ENCODE results near the gene ZNF445. TPM values are rescaled to one million over a fixed set of nuclear protein-coding genes. Genes with fewer than 3 reads are reported as not detected.
"Not testable (repeated sequence)": the region's sequence is repeated elsewhere in the genome, so short reads cannot be mapped to it uniquely, and the experiment has no call there.

The ZNF445 gene
- total RNA-seq, 4 donors from 2014 or later, result 5.7 to 19.8 (median 7.8) TPM

- Histone ChIP-seq H3K4me1 (peaks cover 26% of the 10 kb centered on the region), H3K27me3 (no peaks in the 10 kb centered on the region), H3K36me3 (peaks cover 5% of the 10 kb centered on the region), H3K9me3 (no peaks in the 10 kb centered on the region), H3K27ac (no peak overlapping the region), H3K4me3 (no peak overlapping the region)
- TF ChIP-seq, protein P1, sequence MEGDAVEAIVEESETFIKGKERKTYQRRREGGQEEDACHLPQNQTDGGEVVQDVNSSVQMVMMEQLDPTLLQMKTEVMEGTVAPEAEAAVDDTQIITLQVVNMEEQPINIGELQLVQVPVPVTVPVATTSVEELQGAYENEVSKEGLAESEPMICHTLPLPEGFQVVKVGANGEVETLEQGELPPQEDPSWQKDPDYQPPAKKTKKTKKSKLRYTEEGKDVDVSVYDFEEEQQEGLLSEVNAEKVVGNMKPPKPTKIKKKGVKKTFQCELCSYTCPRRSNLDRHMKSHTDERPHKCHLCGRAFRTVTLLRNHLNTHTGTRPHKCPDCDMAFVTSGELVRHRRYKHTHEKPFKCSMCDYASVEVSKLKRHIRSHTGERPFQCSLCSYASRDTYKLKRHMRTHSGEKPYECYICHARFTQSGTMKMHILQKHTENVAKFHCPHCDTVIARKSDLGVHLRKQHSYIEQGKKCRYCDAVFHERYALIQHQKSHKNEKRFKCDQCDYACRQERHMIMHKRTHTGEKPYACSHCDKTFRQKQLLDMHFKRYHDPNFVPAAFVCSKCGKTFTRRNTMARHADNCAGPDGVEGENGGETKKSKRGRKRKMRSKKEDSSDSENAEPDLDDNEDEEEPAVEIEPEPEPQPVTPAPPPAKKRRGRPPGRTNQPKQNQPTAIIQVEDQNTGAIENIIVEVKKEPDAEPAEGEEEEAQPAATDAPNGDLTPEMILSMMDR (IDR thresholded peaks at IDR 0.05), result no peak
- no peak for DNase-seq (ENCODE audit: low spot score in 2 of 2)
- WGBS, result 68% methylated on average over 3 of the region's 3 CpGs
These were observed 29.1 kb upstream of the ZNF445 start for GRCh38 chr3:44506556-44506955.

- no peaks in the 10 kb centered on the region for H3K27me3 ChIP-seq
- peaks cover 4% of the 10 kb centered on the region for H3K9me3 ChIP-seq
These were observed 27.1 kb upstream of the ZNF445 start for GRCh38 chr3:44504566-44504965.

DNA sequence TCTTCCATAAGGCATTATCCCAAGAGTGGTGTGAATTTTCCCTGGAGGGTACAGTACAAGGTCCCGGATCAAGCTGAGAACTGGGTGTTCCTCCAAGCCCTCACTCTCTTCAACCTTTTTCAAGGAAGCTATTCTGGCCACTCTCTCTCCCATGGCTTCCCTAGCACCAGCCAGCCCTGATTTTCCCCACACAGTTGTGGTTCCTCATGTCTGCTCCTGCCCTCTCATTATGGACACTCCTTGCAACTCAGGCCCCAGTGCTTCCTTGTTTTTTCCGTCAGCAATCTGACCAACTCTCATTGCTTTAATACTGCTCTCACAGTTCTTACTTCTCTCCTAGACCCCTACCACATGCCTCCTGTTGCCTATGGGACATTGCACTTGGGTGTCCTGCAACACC, 25.7 kb upstream of the ZNF445 start:
- not testable (repeated sequence) for DNase-seq (ENCODE audit: low spot score in 2 of 2); H3K9me3 ChIP-seq; H3K4me3 ChIP-seq; H3K4me1 ChIP-seq; H3K27ac ChIP-seq; H3K27me3 ChIP-seq
- WGBS, result 100% methylated on average over 2 of the region's 2 CpGs
- H3K36me3 ChIP-seq, result peaks cover 34% of the 10 kb centered on the region

More at GRCh38 chr3:44504566-44504965, 27.1 kb upstream of the ZNF445 start:
- Histone ChIP-seq H3K4me1 (peaks cover 18% of the 10 kb centered on the region), H3K36me3 (peaks cover 24% of the 10 kb centered on the region), H3K27ac (no peak overlapping the region), H3K4me3 (no peak overlapping the region)
- 93% methylated on average over 1 of the region's 1 CpG for WGBS
- no peak for DNase-seq (ENCODE audit: low spot score in 2 of 2)
- no peak for TF ChIP-seq POLR2AphosphoS5 (IDR thresholded peaks at IDR 0.05)
- TF ChIP-seq, protein P1 (IDR thresholded peaks at IDR 0.05), result no peak
- no peak for TF ChIP-seq EP300 (IDR thresholded peaks at IDR 0.05)
- no peak for TF ChIP-seq POLR2A (IDR thresholded peaks at IDR 0.05)

DNA sequence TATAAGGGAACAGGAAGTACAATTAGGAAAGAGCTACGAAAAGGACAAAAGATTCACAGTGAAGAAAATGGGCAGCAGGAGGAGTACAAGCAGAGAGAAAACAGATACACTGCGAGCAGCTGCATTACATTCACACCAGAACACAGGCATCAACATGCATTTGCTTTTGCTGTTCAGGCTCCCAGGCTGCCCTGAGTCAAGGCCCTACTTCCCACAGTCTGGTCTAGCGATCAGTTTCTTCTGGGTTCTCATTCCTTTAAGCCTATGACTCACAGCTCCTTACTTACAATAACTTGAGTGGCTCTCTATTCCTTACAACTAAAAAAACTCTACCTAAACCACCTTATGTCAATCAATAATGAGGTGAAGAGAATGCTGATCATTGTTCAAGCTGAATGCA, 24.5 kb upstream of the ZNF445 start:
- Histone ChIP-seq H3K36me3 (peaks cover 41% of the 10 kb centered on the region), H3K27ac (no peak overlapping the region), H3K27me3 (no peaks in the 10 kb centered on the region), H3K9me3 (peaks cover 7% of the 10 kb centered on the region), H3K4me1 (peaks cover under 1% of the 10 kb centered on the region), H3K4me3 (no peak overlapping the region)
- no peak for DNase-seq (ENCODE audit: low spot score in 2 of 2)
- TF ChIP-seq EP300 (IDR thresholded peaks at IDR 0.05) (no peak), POLR2AphosphoS5 (IDR thresholded peaks at IDR 0.05) (no peak), POLR2A (IDR thresholded peaks at IDR 0.05) (no peak)
- TF ChIP-seq, protein P1 (IDR thresholded peaks at IDR 0.05), result no peak
- WGBS, result 89% methylated on average over 3 of the region's 3 CpGs

GRCh38 chr3:44499899-44500168, 22.4 kb upstream of the ZNF445 start:
- 100% methylated on average over 4 of the region's 4 CpGs for WGBS
- not testable (repeated sequence) for H3K27me3 ChIP-seq; H3K4me1 ChIP-seq; H3K27ac ChIP-seq; H3K9me3 ChIP-seq; H3K4me3 ChIP-seq; DNase-seq (ENCODE audit: low spot score in 2 of 2)
- H3K36me3 ChIP-seq, result peaks cover 41% of the 10 kb centered on the region

DNA sequence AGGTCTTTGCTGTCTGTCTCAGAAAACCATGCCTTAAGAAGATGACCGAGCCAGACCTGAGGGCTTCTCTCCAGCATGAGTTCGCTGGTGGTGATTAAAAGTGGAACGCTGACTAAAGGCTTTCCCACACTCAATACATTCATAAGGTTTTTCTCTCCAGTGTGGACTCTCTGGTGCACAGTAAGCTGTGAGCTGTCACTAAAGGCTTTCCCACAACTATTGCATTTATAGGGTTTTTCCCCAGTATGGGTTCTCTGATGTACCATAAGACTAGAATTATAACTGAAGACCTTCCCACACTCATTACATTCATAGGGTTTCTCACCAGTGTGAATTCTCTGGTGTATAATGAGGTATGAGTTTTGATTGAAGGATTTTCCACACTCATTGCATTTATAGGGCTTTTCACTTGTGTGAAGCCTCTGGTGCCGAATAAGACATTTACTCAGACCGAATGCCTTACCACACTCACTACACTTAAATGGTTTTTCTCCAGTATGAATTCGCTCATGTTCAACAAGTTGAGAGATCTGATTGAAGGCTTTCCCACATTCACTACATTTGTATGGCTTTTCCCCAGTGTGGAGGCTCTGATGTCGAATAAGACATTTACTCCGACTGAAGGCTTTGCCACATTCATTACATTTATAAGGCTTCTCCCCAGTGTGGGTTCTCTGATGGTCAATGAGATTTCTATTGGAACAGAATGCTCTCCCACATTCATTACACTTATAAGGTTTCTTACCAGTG, 21.9 kb upstream of the ZNF445 start:
- Histone ChIP-seq H3K9me3 (peaks cover 7% of the 10 kb centered on the region), H3K36me3 (peaks cover 41% of the 10 kb centered on the region), H3K27ac (no peak overlapping the region), H3K27me3 (no peaks in the 10 kb centered on the region), H3K4me1 (no peaks in the 10 kb centered on the region), H3K4me3 (no peak overlapping the region)
- TF ChIP-seq, protein P1 (IDR thresholded peaks at IDR 0.05), result no peak
- TF ChIP-seq POLR2A (IDR thresholded peaks at IDR 0.05), result no peak
- no peak for TF ChIP-seq EP300 (IDR thresholded peaks at IDR 0.05)
- TF ChIP-seq POLR2AphosphoS5 (IDR thresholded peaks at IDR 0.05), result no peak
- 94% methylated on average over 8 of the region's 8 CpGs for WGBS
- DNase-seq (ENCODE audit: low spot score in 2 of 2), result no peak
